ENCODE results near the gene NEU2.
"Not testable (repeated sequence)": the region's sequence is repeated elsewhere in the genome, so short reads cannot be mapped to it uniquely, and the experiment has no call there.

Gene NEU2

DNA sequence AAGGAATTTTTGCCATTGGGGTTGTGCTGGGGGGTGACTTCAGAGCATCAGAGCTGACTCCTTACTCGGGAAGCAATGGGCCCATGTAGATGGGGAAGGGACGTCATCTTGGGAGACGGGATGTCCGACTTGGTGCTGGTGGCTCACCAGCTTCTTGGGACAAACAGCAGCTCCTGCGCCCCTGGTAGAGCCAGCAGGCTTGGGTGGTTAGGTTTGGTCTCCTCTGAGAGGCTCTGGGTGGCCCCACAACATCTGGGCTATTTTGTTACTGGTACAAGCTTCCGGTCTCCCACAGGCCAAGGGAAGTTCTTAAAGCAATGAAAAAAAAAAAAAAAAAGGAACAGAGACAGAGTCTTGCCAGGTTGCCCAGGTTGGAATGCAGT is 21.2 kb upstream of the NEU2 start:
- DNase-seq = no peak

GRCh38 chr2:233011702-233012131 is 20.8 kb upstream of the NEU2 start:
- DNase-seq = no peak

- DNase-seq = no peak
Measured at GRCh38 chr2:233012301-233012971, 20.0 kb upstream of the NEU2 start.

DNA sequence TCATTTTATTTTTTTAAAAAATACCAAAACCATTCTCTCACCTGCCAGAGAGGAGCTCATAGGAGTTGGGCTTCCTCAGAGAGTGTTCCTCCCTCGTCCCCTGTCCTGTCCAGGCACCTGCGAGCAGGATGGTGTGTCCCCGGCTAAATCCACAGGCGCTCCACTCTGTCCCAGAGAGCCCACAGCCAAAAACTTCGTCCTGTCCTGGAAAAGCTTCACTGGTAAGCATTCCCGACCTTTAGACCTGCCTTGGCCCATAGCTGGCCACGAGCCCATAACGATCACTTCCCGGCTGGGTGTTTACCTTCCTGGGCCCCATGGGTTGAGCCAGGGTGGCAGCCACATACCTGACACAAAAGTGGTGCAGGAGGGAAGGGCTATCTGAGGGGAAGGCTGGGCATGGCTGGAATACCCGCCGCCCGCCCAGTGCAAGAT is 19.4 kb upstream of the NEU2 start, which contains the start of gene NGEF:
TSS of gene NGEF (minus strand) at position 230 of the 435 bp plus-strand sequence. CDS start 38,366 bp downstream, outside the sequence.
- DNase-seq = no peak

GRCh38 chr2:233013650-233014049 is 18.8 kb upstream of the NEU2 start:
- DNase-seq = no peak

GRCh38 chr2:233015019-233015645 is 17.3 kb upstream of the NEU2 start:
- DNase-seq = no peak

DNA sequence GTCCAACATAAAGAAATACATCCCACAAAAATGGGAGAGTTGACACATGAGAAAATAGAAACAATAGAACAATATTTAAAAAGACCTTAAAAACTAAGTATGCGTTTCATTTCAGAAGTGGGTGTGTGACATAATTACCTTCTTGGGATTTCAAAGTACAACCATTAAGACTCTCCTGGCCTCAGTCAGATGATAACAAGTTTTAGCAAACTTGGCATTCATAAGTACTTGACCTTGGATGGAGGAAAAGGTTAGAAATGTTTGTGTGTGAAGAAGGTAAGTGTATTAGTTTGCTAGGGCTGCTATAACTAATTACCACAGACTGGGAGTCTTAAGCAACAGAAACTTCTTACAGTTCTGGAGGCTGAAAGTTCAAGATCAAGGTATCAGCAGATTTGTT is 14.5 kb upstream of the NEU2 start:
- DNase-seq = no peak

DNA sequence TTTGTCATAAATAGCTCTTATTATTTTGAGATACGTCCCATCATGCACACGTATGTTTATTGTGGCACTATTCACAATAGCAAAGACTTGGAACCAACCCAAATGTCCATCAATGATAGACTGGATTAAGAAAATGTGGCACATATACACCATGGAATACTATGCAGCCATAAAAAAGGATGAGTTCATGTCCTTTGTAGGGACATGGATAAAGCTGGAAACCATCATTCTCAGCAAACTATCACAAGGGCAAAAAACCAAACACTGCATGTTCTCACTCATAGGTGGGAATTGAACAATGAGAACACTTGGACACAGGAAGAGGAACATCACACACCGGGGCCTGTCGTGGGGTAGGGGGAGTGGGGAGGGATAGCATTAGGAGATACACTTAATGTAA is 12.9 kb upstream of the NEU2 start:
- DNase-seq = not testable (repeated sequence)

DNA sequence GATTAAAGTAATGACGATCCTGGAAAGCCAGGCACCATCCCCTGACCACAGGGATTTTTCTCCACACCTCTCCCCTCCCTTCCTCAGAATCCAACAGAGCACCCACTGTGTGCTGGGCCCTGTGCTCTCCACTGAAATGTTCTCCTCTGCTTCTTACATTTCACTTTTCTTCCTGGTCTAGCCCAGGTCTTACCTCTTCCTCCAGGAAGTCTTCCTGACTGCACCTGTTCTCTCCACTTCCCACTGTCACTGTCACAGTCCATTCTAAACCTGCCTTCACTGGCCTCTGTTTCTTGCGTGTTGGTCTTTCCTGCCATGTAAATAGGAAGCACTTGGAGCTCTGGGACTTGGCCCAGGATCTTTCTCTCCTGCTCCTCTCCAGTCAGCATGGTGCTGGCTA is 12.0 kb upstream of the NEU2 start:
- no peak for DNase-seq

DNA sequence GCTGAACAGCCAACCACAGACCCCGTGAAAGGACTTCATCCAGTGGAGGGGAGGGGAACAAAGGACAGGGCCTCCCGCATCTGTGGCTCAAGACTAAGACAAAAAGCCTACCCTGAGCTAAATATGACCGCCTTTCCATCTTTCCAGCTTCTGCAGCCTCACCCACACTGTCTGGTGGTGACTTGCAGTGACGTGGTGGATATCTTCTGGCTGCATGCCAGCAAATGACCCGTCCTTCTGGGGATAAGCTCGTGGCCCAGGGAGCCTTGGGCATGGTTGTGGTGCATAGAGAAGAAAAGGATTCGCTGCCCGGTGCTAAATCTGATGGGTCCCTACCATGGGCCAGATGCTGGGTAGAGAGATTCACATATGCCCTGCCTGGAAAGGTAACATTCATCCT is 10.7 kb upstream of the NEU2 start:
- DNase-seq = no peak

DNA sequence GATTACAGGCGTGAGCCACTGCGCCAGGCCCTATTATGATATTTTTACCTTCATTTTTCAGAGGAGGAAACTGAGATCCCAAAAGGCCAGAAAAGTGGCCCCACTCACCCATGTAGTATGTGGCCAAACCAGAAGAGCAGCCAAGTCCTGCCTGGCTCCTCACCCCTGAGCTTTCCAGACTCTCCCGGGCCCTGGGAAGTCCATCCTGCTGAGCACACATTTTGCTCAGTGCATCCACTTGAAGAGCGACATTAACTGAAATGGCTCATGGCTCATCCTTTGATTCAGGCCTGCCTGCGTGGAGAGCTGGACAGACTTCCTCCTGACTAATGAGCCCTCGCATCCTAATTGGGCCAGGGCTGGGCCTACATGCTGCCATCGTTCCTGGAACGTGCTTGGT is 9.9 kb upstream of the NEU2 start:
- no peak for DNase-seq

- no peak for DNase-seq
Measured at GRCh38 chr2:233023007-233023760, 9.3 kb upstream of the NEU2 start.

DNA sequence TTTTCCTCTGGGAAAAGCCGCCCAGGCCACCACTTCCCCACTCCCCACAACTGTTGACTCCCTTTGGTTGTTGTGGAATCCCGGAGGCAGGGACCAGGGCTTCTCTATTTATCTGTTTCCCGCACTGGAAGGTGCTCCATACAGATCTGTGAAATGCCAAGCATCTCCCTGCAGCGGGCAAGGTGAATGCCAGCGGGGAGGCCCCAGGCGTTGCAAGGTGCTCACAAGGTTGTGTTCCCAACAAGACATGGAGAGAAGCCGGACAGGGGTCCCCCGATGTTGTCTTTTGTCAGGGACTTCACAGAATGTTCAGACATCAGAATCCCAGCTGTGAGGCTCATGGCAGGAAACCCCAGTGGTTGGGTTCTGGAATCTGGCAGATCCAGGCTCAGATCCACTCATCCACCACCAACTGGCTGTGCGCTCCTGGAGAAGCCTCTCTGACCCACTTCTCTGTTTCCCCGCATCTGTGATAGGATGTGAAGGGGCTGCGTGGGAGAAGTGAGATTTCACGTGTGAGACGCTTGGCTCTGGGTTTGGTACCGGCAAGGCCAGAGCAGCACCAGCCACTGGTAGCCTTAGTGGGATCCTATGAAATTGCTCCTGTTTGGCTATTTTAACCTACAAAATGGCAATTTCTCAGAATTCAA is 8.6 kb upstream of the NEU2 start:
- DNase-seq = no peak

GRCh38 chr2:233025706-233026105 is 6.8 kb upstream of the NEU2 start:
- no peak for DNase-seq

- no peak for DNase-seq
Measured at GRCh38 chr2:233026198-233026813, 6.2 kb upstream of the NEU2 start.

DNA sequence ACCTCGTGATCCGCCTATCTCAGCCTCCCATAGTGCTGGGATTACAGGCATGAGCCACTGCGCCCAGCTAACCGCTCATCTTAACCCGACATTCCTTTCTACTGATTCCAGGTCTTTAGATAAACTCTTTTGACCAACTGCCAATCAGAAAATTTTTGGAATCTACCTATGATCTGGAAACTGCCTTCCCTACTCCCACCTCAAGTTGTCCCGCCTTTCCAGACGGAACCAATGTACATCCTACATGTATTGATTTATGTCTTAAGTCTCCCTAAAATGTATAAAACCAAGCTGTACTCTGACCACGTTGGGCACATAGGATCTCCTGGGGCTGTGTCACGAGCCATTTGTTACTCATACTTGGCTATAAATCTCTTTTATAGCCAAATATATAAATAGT is 3.2 kb upstream of the NEU2 start:
- no peak for DNase-seq

DNA sequence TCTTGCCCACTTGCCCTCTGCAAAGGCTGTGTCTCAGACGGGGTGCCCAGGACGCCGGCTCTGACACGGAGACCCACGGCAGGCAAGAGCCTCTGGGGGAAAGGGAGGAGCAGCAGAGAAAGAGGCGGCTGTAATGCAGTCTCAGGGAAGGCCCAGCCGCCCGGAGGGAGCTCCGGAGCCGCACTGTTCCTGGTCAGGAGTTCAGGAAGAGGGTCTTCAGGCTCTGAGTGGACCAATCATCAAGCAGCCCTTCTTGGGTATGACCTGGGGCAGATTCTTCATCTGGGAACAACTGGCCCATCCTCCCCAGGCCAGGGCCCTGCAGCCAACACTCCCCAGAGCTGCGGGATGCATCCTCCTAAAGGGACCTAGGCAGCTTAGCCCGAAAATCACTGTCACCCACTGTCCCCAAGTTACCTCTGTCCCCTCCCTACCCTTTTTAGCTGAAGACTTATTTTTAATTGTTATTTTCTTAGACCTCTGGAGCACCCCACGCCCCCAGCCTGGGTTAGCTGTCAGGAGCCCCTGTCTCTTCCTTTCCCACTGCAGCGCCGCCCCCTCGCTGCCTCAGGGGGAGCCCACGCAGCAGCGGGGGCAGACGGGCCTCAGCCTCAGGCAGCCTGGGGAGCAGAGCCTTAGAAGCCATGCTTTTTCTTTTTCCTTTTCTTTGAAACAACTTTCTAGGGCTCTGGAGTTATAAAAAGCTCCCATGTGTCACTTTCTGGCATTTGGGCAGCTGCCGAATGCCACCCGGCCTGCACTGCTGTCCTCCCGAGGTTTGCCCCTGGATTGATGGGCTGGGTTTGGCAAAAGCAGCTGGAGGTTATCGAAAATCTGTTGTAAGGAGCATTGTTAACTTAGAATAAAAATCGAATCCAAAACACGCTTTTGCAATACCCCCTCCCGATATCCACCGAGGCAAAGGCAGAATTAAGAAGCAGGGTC is 644 bp upstream of the NEU2 start:
- no peak for DNase-seq

- no peak for DNase-seq
Measured at GRCh38 chr2:233033672-233034071, 1.2 kb downstream of the NEU2 start.

- no peak for DNase-seq
Measured at GRCh38 chr2:233034091-233034882, 1.8 kb downstream of the NEU2 start.

DNA sequence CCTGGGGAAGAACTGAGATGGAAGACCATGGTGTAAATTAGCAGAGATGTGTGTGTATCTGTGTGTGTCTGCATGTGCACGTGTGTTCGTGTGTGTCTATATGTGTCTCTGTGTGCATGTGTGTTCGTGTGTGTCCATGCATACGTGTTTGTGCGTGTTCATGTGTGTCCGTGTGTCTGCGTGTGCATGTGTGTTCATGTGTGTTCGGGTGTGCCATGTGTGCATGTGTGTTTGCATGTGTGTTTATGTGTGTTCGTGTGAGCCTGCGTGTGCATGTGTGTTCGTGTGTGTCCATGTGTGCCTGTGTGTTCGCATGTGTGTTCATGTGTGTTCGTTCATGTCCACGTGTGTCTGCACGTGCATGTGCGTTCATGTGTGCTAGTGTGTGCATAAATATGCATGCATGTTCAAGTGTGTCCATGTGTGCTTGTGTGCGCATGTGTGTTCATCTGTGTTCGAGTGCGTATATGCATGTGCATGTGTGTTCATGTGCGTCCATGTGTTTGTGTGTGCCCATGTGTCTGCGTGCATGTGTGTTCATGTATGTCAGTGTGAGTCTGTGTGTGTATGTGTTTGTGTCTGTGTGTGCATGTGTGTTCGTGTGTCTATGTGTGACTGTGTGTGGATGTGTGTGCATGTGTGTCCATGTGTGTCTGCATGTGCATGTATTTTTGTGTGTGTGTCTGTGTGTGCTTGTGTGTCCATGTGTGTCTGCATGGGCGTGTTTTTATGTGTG is 3.1 kb downstream of the NEU2 start:
- DNase-seq = no peak

All from activated naive CD4-positive, alpha-beta T cell (primary cell).